Motor neuron (in vitro differentiated cells): ENCODE data around the gene CLDN9. TPM values are rescaled to one million over a fixed set of nuclear protein-coding genes. Genes with fewer than 3 reads are reported as not detected.

Experiments
- ATAC-seq, 8 experiments: fragments of 200-7000 bp; cut with Tn5 transposase; replicated peaks in 6 of 8; 2 replicates each; pipeline ENCODE4 v1.8.0; 2021; ENCODE audit warnings: mild to moderate bottlenecking in 8 of 8, moderate library complexity in 8 of 8
- H3K27ac ChIP-seq, 2 donors: fragments of 250-450 bp; sonication (Bioruptor Pico); 2 replicates each; pipeline ENCODE4 v1.9.0; 2021; ENCODE audit warnings: antibody characterized with exemption in 2 of 2, mild to moderate bottlenecking in 2 of 2, moderate library complexity in 1 of 2
- H3K4me1 ChIP-seq, 2 donors: fragments of 250-450 bp; sonication (Bioruptor Pico); replicated peaks in 1 of 2; 2 replicates each; pipeline ENCODE4 v1.6.1; 2021; ENCODE audit warnings: antibody characterized with exemption in 2 of 2, mild to moderate bottlenecking in 2 of 2, moderate library complexity in 1 of 2
- H3K4me3 ChIP-seq, 5 donors: fragments of 250-450 bp; sonication (Bioruptor Pico); 2 replicates each; pipeline ENCODE4 v1.9.0; 2021; ENCODE audit warnings: antibody characterized with exemption in 5 of 5, mild to moderate bottlenecking in 5 of 5, moderate library complexity in 4 of 5
- WGBS, 10 experiments: fragments of 450-650 bp; shearing (Covaris generic); methylation state at CpG; one replicate each; pipeline ENCODE4 v1.0.0; 2022; 5-methylcytosine and 5-hydroxymethylcytosine counted together
- in situ Hi-C, 9 experiments: fragments of 400-800 bp; cut with MboI; loops; one replicate each; pipeline ENCODE4 v1.15.0; 2021; ENCODE audit warnings: low sequenced_read_pairs in 9 of 9, low pct_unique_long_range_greater_than_20kb in 2 of 9; ENCODE audit not compliant: unreplicated experiment in 9 of 9
- total RNA-seq, 8 experiments: library from RNA; unstranded; fragments of 300-600 nt; gene quantifications; 2 replicates each; pipeline versions ENCODE4 v1.2.3 to v1.2.4, GENCODE V29; 2022

The CLDN9 gene
- total RNA-seq, 8 experiments from 2014 or later = 0.15 to 1.9 (median 0.32) TPM

DNA sequence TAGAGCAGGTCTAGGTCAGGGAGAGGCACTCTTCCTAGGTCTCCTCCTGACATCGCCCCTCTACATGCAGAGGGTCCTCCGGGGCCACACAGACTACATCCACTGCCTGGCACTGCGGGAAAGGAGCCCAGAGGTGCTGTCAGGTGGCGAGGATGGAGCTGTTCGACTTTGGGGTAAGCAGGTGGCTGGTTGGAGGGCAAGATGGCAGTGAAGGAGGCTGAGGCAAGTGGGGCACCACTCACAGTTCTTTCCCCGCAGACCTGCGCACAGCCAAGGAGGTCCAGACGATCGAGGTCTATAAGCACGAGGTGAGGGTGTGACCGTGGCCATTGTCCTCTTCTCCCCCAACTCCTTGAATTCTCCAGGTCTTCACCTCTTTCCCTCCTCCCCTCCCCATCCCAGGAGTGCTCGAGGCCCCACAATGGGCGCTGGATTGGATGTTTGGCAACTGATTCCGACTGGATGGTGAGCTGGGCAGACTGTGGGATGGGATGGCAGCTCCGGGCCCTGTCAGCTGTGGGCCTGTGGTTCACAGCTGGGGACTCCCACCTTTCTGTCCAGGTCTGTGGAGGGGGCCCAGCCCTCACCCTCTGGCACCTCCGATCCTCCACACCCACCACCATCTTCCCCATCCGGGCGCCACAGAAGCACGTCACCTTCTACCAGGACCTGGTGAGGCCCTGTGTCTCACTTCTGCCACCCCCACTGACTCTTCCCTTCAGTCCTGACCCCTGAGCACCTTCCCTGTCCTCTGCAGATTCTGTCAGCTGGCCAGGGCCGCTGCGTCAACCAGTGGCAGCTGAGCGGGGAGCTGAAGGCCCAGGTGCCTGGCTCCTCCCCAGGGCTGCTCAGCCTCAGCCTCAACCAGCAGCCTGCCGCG is 14.1 kb downstream of the CLDN9 start:
- Histone ChIP-seq H3K4me1 (peaks cover 17 to 21% of the 10 kb centered on the region in 2 donors), H3K27ac (no peak overlapping the region), H3K4me3 (no peak overlapping the region)
- in situ Hi-C loops = loop anchor here in 1 of 9 experiments (25.0 kb wide), 1 partner anchor 110 kb away; the partner anchor contains the start of gene ZNF213
- ATAC-seq = no peak
- WGBS, 10 experiments = 83 to 100% (median 96%) methylated on average over 1 to 7 of the region's 24 CpGs; no CpG with 5 or more reads in 5 of the 10 experiments

DNA sequence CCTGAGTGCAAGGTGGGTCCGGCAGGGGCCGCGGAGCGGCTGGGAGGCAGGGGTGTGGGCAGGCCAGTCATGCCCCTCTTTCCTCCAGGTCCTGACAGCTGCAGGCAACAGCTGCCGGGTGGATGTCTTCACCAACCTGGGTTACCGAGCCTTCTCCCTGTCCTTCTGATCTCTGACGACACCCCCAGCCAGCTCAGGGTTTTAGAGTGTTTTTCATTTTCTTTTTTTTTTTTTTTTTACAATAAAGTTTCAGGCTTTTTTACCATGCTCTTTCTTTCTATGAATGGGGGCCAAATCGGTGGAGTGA is 14.7 kb downstream of the CLDN9 start:
- no peak overlapping the region for H3K27ac ChIP-seq
- WGBS, 10 experiments = 50 to 94% (median 88%) methylated on average over 1 to 6 of the region's 8 CpGs; no CpG with 5 or more reads in 2 of the 10 experiments

DNA sequence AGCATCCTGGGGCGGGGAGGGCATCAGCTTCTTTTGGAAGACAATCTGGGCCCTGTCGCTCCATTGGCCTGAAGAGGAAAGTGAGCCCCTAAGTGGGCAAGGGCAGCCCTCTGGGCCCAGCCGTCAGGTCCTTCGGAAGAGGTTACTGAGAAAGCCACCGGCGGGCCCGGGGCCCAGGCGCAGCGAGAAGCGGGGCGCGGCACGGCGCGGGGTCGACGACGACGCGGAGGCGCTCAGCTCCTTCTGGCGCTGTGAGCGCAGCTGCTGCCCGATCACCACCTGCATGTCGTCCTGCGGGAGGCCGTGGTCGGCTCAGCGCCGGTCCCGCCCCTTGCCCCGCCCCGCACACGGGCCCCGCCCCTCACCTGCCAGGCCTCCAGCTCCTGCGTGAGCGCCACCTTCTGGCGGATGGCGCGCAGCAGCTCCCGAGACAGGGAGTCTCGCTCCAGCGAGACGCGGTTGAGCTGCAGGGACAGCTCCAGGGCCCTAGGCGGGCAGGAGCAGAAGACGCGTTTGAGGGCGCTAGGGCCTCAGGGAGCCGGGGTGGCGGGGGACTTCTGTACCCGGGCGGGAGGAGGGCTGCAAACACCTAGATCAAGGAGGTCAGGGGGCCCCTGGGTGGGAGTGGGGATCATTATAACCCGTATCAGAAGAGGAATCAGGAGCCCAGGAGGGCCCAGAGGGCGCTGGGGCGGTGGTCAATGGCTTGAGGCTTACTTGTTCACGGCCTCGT is 15.4 kb downstream of the CLDN9 start:
- Histone ChIP-seq H3K4me1 (peaks cover 4 to 9% of the 10 kb centered on the region in 2 donors), H3K4me3 (peak overlapping the region; percentile 12 to 29 (median 26)), H3K27ac (peak overlapping the region in 1 of 2 donors; percentile 58)
- in situ Hi-C loops = loop anchor here in 1 of 9 experiments (25.0 kb wide), 1 partner anchor 109 kb away; the partner anchor contains the start of gene ZNF213
- 10 to 83% (median 60%) methylated on average over 1 to 9 of the region's 58 CpGs; no CpG with 5 or more reads in 7 of the 10 experiments for WGBS, 10 experiments
- ATAC-seq = peak; percentile 4 to 56 (median 48)

More for the DNA sequence above, 14.7 kb downstream of the CLDN9 start:
- in situ Hi-C loops = loop anchor here in 1 of 9 experiments (25.0 kb wide), 1 partner anchor 110 kb away; the partner anchor contains the start of gene ZNF213
- H3K4me1 ChIP-seq = peaks cover 11 to 15% of the 10 kb centered on the region in 2 donors
- H3K4me3 ChIP-seq = no peak overlapping the region
- no peak for ATAC-seq

DNA sequence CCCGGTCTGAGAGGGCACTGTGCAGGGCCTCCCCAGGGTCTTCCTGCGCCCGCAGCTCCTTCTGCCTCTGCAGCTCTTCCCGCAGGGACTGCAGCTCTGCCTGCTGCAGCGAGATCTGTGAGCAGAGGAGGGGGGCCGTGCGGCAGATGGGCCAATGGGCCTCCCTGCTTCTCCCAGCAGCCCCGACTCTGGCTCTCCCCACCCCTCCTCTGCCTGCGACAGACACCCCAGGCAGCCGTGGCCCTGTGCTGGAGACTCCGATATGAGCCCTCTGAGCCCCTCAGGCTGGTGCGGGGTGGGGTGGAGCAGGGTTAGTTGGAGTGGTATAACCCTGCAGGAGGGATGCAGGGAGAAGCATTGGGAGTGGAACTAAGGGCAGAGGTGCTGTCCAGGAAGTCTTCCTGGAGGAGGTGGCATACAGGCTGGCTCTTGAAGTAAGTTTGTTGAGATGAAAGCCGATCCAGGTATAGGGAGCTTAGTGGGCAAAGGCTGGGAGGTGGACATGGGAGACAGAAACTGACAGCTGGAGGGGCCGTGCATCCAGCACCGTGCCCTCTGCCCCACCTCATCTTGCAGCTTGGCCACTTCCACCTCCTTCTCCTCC is 16.1 kb downstream of the CLDN9 start:
- WGBS, 10 experiments = 40 to 87% methylated on average over 1 to 2 of the region's 15 CpGs; no CpG with 5 or more reads in 8 of the 10 experiments
- ATAC-seq = peak in 3 of 8 experiments; percentile 12 to 38 (median 33)
- Histone ChIP-seq H3K4me1 (peaks cover 3 to 9% of the 10 kb centered on the region in 2 donors), H3K27ac (peak overlapping the region in 1 of 2 donors; percentile 58), H3K4me3 (peak overlapping the region in 4 of 5 donors; percentile 10 to 27 (median 19))
- in situ Hi-C loops = loop anchor here in 1 of 9 experiments (25.0 kb wide), 1 partner anchor 108 kb away; the partner anchor contains the start of gene ZNF213

DNA sequence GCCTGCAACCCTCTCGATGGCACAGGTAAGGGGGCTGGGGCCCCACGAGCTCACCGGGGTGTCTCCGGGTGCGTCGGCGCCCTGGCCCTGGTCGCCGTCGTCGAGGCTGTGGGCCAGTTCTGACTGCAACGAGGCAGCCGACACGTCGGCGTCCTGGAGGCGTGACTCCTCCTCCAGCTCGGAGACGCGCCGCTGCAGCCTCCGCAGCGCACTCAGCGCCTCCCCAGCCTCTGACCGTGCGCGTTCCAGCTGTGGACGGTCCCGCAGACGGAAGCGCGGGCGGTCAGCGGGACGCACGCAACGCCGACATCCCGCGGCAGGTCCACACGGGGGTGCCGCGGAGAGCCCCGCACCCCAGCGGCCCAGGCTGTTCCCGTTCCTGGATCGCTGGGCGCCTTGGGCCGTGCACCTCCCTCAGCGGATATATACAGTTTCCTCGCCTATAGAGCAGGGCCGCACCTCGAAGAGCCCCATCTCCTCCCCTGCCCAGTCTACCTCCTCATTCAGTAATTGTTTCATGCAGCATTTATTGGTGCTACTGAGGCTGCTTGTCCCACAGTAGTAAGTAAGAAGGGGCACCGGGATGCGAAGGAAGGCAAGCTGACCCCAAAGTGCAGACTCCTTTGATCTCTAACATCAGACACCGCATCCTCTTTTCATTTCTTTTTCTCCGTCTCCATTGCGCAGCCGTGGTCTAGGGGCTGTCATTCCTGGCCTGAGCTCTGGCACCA is 16.9 kb downstream of the CLDN9 start:
- ATAC-seq = peak in 5 of 8 experiments; percentile 5 to 45 (median 32)
- peaks cover 3 to 9% of the 10 kb centered on the region in 2 donors for H3K4me1 ChIP-seq
- H3K4me3 ChIP-seq = peak overlapping the region in 1 of 5 donors; percentile 25
- 0 to 72% (median 22%) methylated on average over 1 to 21 of the region's 59 CpGs; no CpG with 5 or more reads in 5 of the 10 experiments for WGBS, 10 experiments
- in situ Hi-C loops = loop anchor here in 1 of 9 experiments (25.0 kb wide), 1 partner anchor 108 kb away; the partner anchor contains the start of gene ZNF213
- peak overlapping the region in 1 of 2 donors; percentile 28 for H3K27ac ChIP-seq

DNA sequence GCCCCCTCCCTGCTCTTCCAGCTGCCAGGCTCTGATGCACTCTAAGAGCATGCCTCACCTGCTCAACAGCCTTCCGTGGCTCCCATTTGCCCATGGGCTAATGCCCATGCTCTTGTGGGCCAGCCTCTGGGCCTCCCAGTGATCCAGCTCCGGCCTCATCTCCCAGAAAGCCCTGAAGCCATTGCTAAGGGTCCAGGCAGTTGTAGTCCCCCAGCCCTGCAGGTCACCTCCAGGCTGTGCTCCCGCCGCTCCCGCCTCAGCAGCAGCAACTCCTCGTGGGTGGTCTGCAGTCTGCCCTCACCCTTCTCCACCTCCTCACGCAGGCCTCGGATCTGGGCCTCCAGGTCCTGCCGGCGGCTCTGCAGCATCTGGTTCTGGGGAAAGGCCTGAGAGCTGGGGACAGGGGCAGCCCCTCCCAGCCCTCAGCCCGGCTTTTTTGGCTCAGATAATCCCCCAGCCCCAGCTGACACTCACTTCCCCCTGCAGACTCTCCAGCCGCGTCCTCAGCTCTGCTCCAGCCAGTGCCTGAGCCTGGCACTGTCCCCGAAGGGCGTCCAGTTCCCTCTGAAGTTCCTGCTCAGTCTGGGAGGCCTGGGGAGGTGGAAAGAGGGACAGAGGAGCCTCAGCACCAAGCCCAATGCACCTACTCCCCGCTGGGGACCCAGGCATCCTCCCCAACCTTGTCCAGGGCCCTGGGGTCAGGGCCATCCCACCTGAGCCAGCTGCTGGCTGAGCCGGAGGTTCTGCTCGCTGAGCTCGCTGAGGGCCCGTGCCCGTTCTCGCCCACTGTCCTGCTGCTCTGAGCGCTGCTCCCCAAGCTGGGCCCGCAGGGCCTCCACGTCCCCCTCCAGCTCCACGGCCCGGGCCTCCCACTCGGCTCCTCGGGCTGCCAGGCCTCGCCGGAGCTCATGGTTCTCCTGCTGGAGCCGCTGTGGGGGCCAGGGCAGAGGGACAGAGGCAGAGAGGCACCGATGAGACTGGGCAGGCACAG is 17.8 kb downstream of the CLDN9 start:
- WGBS, 10 experiments = 45 to 100% (median 60%) methylated on average over 1 to 14 of the region's 33 CpGs; no CpG with 5 or more reads in 5 of the 10 experiments
- Histone ChIP-seq H3K4me1 (peaks cover 3 to 9% of the 10 kb centered on the region in 2 donors), H3K4me3 (no peak overlapping the region), H3K27ac (no peak overlapping the region)
- no peak for ATAC-seq
- in situ Hi-C loops = loop anchor here in 1 of 9 experiments (25.0 kb wide), 1 partner anchor 107 kb away; the partner anchor contains the start of gene ZNF213

DNA sequence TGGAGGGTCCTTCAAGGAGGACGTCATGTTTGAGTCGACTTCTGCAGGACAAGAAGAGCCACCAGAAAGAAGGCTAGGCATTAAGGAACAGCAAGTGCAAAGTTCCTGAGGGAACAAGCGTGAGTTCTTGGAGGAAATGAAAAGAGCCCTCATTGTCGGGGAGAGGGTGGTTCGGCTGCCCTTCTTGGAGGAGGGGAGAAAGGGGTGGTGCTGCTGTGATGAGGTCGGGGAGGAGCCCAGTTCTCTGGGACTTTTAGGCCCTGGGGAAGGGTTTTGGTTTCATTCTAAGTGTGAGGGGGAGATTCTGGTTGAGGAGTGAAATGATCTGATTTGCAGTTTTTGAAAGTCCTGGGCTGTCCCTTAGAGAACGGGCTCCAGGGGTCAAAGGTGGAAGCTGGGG is 19.9 kb downstream of the CLDN9 start:
- H3K4me3 ChIP-seq = no peak overlapping the region
- H3K4me1 ChIP-seq = peaks cover 3 to 9% of the 10 kb centered on the region in 2 donors
- H3K27ac ChIP-seq = no peak overlapping the region
- 0 to 90% (median 31%) methylated on average over 1 to 4 of the region's 7 CpGs; no CpG with 5 or more reads in 3 of the 10 experiments for WGBS, 10 experiments
- ATAC-seq = no peak
- in situ Hi-C loops = loop anchor here in 1 of 9 experiments (25.0 kb wide), 1 partner anchor 105 kb away; the partner anchor contains the start of gene ZNF213

DNA sequence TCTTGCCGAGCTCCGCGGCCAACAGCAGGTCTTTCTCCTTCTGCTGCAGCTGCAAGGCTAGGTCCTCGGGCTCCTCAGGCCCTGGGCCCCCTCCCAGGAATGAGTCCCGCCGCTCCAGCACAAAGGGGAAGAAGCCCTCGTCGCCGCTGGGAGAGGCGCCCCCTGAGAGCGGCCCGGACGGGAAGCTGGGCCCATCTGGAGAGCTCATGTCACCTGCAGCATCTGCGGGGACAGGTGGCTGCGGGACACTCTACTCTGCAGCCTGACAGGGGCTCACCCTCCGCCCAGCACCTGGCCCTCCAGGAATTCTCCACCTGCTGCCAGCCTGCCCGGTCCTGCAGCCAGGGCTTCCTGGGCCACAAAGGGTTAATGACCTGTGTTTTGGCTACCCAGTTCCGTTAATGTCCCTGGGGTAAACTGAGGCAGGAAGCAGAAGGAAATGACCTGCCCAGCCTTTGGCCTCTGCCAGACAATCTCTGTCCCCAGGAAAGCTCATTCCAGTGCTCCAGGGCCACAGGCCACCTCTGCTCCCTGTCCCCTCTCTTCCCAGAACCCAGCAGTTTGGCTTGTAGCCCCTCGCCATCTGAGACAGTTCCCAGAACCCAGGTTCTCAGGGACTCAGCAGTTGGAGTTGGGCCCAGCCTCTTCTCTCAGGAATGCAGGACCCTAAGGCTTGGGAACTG is 22.7 kb downstream of the CLDN9 start:
- ATAC-seq = no peak
- H3K4me1 ChIP-seq = no peaks in the 10 kb centered on the region
- no peak overlapping the region for H3K4me3 ChIP-seq
- no peak overlapping the region for H3K27ac ChIP-seq
- in situ Hi-C loops = loop anchor here in 1 of 9 experiments (25.0 kb wide), 1 partner anchor 102 kb away; the partner anchor contains the start of gene ZNF213
- WGBS, 10 experiments = 20 to 100% (median 60%) methylated on average over 1 to 11 of the region's 19 CpGs; no CpG with 5 or more reads in 5 of the 10 experiments

DNA sequence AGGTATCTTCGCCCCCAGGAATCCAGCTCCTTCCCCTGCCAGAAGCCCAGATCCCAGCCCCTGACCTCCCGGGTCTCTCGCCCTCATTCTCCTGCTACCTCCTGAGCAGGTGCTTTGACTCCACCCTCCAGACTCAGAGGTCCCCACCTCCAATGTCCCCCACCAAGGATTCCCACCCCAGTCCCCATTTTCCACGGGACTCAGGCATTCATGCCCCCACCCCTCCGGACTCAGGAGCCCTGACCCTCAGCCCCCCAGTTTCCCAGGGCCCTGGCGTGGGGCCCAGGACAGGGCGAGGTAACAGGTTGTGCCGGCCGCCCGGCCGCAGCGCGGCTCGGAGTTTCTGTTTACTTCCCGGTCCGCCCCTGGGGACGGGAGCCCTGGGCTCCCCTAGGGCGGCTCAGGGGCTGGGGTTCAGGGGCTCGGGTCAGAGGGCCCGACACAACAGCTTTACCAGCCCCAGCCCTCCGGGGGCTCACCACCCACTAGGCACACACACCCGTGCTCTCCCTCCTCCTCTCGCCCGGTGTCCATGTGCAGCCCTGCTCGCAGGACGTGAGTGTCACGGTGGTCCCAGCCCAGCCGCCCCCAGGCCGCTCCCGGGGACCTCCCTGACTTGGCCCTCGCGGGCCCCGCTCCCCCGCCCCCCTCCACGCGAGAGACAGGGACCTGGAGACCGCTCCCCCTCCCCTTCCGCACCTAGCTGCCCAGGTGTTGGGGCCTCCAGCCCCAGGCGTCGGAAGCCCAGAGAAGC is 23.4 kb downstream of the CLDN9 start:
- ATAC-seq = peak in 6 of 8 experiments; percentile 10 to 23 (median 16)
- no peak overlapping the region for H3K27ac ChIP-seq
- WGBS, 10 experiments = 10% methylated on average over 2 of the region's 40 CpGs; no CpG with 5 or more reads in 9 of the 10 experiments
- H3K4me1 ChIP-seq = no peaks in the 10 kb centered on the region
- H3K4me3 ChIP-seq = no peak overlapping the region
- in situ Hi-C loops = loop anchor here in 1 of 9 experiments (25.0 kb wide), 1 partner anchor 101 kb away; the partner anchor contains the start of gene ZNF213
